ENCODE measurements around the gene FLRT1.

Gene FLRT1

DNA sequence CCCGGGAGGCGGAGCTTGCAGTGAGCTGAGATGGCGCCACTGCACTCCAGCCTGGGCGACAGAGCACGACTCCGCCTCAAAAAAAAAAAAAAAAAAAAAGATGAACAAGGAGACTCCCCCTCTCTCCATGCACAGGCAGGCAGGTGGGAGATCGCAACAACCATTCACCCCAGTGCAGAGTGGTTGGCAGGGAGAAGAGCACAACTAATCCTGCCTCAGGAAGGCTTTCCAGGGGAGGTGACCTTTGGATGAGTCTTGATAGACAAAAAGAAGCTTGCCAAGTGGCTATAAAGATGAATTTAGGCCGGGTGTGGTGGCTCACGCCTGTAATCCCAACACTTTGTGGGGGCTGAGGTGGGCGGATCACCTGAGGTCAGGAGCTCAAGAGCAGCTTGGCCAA lies 30.0 kb downstream of the FLRT1 start:
- no peak for DNase-seq (ENCODE audit: low spot score)

DNA sequence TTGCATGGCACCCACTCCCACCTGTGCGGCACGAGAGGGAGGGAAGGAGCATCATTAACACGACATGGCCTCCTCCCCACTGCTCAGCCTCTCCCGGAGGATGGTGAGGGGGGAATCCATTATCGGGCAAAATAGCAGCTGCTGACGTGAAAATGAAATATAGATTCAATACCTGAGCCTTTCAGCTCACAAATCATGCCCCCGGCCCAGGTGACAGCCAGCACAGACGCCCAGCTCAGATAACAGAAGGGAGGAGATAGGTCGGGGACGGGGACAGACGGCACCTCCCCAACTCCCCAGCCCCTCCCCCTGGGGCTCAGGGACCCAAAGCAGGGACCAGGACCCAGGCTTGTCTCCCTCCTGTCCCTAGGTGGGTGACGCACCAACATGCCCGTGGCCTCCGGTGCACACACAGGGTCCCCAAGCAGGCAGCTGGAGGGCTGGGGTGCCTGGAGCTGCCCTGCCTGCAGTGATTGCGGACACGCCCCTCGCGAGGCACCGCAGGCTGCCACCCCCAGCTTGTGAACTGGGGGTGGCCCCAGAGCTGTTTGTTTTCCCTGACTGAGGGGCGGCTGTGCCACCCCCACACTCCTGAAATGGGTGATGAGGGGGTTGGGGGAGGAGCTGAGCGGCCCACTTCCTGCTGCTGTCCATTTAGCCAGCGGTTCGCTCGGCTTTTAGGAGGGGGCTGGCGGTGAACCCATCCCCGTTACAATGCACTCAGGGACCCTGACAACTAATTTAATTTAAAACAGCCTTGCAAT lies 31.7 kb downstream of the FLRT1 start:
- DNase-seq (ENCODE audit: low spot score) = no peak

DNA sequence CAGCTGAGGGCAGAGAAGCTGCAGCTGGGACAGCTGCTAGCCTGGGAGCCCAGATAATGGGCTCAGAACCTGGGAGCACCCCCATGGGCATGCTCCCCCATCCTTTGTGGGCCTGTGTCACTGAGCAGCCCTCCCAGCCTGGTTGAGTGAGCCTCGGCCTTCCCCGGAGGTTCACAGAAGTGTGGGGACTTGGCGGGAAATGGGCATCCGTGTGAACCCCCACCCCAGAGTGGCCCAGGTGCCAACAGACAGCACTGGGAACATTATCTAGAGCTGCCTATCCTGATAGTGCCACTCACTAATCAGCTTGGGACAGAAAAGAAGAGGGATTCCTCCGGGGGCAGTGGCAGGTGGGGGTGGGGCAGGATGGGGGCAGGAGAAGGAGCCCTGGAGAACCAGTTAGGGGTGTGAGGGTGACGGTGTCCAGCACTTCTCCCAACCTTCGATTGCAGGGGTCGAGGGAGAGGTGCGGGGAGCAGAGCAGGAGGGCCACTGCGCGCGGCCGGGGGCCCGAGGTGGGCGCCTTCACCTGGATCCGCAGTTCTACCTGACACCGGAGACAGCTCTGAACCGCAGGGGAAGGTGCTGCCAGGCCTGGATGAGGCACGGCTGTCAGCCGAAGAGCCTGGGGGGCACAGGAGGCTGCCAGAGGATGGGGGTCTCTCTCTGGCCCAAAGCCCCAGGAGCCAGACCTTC lies 33.1 kb downstream of the FLRT1 start:
- DNase-seq (ENCODE audit: low spot score) = no peak

DNA sequence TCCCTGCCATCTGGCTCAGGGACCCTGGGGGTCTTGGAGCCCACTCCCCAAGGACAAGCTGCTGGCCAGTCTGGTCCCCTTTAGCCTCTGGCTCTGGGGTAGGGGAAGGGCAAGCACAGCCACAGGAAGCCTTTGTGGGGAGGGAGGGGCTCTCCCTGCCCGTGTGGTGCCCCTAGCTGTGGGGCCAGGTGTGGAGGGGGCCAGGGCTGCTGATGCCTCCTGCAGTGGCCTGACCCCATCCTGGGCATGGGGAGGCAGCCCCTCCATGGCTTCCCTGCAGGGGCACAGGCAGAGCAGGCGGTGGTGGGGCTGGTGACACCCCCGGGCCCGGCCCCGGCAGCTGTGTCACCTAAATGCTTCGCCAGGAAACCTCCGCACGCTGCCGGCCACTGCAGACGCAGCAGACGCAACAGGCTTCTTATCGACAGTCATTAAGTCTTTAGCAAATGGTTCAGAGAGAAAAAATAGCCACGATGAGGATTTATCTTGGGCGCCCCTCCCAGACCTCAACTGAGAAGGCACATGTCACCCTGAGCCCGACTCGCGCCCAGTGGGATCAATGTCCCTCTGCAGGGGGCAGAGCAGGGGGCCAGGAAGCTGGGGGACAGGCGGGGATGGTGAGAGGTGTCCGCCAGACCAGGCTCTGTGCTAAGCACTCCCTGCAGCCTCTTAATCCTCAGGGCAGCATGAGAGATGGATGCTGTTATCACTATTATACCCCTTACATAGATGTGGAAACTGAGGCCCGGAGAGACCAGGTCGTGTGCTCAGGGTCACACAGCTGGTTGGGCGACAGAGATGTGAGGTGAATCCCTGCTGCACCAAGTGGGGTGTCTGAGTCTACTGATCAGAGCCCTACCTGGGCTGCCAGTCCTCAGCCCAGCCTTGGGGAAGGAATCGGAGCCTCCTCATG lies 33.9 kb downstream of the FLRT1 start:
- no peak for DNase-seq (ENCODE audit: low spot score)

DNA sequence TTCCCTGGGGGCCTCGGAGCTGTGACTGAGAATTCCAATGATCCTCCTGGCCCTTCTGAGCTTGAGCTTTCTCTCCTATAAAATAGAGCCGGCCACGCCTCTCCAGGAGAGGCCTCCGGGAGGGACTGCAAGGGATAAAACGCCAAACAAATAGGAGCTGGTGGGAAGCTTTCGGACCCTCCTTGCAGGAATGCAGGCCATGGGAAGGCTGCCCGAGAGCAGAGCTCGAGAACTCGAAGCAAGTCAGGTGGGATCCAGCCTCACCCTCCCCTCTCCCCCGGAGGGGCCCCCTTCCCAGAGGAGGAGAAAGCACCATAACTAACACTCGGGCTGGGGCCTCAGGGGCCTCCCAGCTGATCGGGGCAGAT lies 34.6 kb downstream of the FLRT1 start:
- no peak for DNase-seq (ENCODE audit: low spot score)

DNA sequence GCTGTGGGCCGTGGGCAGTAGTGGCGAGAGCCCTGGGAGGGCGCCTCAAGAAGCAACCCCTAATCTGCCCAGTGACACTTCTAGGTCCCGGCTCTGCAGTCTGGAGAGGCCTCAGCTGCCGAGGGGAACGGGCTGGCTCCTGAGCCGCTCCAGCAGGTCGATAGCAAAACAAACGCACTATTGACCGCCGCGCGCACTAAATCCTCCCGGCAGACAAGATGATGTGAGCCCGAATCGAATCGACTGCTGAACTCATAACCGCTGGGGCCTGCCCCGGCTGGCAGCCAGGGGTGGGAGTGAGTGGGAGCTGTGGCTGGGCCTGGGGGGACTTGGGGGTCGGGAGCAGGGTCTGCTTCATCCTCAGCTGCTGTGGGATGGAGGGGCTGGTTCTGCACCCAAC lies 36.1 kb downstream of the FLRT1 start:
- no peak for DNase-seq (ENCODE audit: low spot score)

DNA sequence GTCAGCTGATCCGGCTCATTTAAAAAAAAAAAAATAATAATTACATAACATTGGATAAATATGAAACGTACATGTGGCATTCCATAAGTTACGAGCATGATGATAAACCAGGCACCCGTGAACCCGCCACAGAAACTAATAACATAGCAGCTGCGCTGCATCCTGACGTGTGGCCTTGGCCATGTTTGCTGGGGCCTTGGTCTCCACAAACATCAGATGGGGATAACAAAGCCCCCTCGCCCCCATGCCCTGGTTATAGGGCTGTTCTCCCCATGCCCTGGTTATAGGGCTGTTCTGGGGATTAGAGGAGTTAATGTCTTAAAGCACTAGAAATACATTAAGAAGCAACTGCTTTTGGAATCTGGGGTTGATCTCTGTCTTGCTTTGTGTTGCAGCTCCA lies 36.7 kb downstream of the FLRT1 start:
- DNase-seq (ENCODE audit: low spot score) = no peak

DNA sequence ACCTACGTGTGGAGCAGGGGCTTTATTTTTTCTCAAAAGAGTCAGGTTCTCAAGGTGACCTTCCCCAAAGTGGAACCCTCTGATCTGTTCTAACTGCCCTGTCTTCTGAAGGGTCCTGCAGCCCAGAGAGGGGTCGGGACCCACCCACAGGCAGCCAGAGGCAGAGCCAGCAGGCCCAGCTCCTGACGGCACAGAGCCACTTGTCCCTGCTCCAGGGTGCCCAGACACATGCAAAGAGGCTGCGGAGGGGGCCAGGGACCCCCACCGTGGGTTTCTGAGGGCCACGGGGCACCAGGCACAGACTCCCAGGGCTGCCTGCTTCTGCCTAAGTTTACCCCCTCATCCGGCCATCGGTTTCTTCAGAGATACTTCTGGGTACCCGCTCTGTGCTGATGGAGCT lies 37.1 kb downstream of the FLRT1 start:
- no peak for DNase-seq (ENCODE audit: low spot score)

DNA sequence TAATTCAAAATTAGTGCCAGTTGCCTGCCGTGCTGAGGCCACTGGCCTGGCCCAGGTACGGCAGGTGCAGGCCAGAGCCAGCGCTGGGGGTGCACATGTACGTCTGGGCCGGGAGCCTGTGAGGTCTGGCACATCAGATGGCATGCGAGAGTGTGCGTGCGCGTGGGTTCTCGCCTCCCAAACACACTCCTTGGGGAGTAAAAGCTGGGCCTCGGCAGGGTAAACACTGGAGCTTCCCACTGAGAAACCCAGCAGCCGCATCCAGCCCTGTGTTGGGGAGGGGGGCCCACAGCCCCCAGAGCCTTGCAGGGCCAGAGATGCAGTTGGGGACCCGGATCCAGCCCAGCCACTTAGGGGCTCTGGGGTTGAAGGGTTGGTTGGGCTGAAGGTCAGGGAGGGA lies 37.8 kb downstream of the FLRT1 start:
- DNase-seq (ENCODE audit: low spot score) = no peak

DNA sequence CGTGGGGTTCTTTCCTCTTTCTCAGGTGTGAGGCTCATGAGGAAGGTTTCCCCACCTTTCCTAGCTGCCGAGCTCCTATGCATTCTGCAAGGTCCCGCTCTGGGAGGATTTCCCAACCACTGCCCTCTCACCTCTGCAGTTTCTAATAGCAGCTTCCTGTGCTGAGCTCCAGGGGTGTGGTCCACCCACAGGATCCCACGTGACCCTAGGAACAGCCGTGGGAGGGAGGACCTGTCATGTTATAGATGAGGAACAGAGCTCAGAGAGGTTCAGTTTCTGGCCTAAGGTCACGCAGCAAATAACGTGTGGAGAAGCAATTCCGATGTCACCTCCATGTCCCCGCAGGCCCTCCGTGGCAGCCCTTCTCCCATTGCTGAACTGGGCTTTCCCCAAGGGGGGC lies 38.5 kb downstream of the FLRT1 start:
- no peak for DNase-seq (ENCODE audit: low spot score)

DNA sequence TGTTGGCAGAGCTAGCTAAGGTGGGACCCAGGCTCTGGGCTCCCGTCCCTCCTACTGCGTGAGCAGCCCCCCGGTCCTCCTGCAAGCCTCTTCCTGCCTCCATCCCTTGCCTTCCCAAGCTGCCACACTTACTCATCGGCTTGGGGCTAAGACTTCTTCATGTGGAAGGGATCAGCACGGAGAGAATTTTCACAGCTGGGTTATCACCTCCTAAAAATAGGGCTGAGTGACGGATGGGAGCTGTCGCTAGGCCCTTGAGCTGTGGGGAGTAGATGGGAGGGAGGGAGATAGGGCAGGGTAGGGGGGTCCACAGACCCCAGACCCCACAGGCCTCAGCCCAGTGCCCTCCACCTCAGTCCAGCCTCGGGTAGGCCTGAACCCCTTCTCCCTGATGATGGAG lies 41.0 kb downstream of the FLRT1 start:
- DNase-seq (ENCODE audit: low spot score) = no peak

DNA sequence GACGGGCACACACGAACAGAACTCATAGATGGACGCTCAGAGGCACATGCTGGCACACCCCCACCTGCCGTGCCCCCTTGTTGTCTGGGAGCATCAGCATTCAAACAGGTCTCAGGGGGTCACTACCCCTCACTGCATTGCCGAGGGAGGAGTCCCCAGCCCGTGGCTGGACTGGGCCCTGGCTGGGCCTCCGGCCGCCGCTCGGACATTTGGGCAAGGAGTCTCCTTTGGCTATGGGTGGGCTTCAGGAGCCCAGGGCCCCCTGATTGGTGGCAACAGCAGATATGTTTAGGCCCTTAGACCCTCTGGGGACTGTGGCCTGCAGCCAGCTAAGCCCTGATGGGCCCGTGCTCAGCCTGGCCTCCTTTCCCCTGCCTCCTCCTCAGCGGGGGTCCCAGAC lies 41.9 kb downstream of the FLRT1 start:
- no peak for DNase-seq (ENCODE audit: low spot score)

DNA sequence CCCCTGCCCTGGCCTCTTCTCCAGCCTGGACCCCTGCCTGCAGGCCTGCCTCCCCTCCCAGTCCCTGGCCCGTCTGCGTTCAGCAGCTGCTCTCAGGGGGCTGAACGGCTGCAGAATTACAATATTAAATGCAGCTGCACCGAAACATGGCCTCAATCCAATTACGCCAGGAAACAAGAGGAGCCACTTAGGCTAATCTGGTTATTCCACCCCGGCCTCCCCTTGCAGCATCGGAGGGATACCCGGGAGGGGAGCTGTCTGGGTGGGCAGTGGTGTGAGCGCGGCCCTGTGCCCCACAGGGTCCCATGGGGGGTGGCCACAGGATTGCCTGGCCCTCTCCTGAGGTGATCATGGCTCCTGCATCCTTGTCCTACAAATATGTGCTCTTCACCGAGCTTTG lies 42.6 kb downstream of the FLRT1 start:
- DNase-seq (ENCODE audit: low spot score) = no peak

DNA sequence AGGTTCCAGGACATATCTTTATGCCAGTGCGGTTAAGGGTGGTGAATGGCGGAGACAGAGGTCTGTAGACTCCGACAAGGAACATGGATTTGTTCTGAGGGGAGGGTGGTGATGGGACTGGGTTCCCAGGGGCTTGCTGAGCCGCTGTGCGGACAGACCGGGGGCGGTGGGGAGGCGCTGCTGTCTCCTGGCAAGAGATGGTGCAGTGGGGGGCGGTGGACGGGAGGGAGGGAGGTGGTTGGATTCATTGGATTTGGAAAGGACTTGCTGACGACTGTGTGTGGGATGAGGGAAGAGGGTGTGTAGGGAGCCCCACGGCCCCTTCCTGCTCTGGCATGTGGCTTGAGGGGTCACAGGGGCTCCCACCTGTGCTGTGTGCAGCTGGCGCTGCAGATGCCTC lies 43.2 kb downstream of the FLRT1 start:
- DNase-seq (ENCODE audit: low spot score) = no peak

DNA sequence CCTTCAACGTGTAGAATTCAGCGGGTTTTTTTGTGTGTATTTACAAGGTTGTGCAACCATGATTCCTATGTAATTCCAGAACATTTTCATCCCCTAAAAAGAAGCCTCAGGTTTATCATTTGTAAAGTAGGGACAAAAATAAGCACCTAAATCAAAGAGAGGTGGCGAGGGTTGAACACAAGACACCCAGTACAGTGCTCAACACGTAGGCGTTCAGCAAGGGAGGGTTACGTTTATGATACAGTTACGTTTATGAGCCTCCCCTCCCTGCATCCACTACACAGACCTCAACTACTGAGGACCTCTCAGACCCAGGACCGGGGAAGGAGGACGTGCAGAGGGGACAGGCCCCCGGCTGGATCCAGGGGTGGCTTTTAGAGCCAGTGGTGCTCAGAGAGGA lies 44.7 kb downstream of the FLRT1 start:
- DNase-seq (ENCODE audit: low spot score) = no peak

DNA sequence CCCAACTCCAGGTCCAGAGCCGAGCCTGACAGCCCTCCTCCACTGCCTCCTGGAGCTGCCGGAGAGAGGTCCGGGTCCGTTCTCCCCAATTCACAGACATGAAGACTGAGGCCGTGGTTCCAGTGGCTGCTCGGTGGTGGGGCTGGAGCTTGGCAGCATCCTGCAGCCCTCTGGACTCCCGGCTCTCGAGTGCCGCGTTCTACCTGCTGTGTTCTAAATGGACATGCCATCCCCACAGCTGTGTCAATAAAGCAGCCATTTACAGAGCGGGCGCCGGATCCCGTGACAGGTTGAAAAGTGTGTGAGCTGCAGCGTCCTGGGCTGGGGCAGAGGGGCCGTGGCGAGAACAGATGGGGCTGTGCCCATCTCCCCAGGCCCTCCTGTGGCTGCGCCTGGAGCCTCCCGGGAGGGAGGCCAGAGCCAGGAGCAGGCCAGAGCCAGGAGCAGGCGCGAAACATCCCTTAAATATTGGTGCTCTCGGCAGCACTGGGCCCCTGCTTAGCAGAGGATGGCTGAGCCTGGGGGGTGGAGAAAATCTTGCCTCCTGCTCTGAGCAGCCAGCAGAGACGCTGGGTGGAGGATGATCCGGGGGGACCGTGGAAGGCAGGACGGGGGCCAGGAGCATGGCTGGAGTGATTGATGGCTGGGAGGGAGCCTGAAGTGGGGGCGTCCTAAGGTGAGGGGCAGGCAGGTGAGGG lies 46.2 kb downstream of the FLRT1 start:
- no peak for DNase-seq (ENCODE audit: low spot score)

DNA sequence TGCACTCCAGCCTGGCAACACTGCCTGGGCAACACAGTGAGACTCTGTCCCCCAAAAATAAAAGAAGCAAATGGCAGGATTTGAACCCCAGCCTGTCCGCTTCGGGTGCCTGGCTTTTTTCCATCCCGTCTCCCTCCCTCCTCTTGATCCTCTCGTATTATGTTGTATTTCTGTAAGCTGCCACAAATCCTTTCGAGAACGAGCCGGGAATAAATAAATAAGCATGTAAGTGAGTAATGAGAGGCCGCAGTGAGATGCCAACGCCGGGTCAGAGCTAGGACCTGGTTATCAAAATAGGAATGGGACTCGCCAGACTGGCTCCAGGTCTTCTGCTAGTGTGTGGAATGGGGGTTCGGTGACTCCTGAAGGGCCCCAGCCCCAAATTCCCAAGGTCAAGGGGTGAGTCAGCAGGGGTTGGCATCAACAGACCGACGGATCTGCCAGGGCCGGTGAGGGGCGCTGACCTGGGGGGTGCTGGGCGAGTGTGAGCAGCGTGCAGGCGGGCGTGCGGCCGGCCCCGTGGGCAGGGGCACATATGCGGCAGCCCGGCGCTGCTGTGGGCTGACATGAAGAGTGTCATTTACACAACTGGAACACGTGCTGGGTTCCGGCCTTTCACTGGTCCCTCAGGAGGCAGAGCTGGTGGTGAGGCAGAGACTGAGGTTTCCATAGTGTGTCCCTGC lies 47.8 kb downstream of the FLRT1 start:
- no peak for DNase-seq (ENCODE audit: low spot score)

DNA sequence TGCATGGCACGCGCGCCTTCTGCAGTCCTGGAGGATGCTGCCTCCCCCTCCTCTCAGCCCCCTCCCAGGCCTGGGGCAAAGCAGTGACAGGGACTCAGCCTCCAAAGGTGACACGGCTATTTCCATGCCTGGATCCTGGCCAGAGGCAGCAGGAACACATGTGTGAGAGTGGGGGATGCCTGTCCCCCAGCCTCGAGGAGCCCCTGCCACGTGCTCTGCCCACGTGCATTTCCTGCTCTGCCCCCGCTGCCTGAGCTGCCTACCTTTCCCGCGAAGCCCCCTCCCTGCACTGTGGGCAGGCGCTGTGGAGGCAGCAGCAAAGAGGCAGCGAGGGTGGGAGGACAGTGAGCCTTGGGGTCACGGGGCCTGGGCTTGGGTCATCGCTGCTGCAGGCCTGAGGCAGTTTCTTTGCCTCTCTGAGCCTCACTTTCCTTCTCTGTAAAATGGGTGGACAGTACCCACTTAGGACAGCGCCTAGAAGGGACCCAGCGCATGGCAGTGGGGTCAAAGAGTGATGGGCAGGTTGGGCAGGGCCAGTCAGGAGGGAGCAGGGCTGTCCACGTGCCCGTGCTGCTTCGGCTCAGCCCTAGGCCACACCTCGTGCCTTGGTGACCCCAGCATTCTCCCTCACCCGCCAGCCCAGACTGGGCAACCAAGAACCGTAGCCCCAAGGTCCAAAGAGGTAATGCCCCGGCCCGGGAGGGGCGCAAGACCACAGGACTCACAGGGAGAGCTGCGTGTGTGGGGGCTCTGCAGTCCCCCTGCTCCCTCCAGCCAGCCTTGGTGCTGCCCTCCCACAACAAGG lies 48.6 kb downstream of the FLRT1 start:
- DNase-seq (ENCODE audit: low spot score) = no peak

DNA sequence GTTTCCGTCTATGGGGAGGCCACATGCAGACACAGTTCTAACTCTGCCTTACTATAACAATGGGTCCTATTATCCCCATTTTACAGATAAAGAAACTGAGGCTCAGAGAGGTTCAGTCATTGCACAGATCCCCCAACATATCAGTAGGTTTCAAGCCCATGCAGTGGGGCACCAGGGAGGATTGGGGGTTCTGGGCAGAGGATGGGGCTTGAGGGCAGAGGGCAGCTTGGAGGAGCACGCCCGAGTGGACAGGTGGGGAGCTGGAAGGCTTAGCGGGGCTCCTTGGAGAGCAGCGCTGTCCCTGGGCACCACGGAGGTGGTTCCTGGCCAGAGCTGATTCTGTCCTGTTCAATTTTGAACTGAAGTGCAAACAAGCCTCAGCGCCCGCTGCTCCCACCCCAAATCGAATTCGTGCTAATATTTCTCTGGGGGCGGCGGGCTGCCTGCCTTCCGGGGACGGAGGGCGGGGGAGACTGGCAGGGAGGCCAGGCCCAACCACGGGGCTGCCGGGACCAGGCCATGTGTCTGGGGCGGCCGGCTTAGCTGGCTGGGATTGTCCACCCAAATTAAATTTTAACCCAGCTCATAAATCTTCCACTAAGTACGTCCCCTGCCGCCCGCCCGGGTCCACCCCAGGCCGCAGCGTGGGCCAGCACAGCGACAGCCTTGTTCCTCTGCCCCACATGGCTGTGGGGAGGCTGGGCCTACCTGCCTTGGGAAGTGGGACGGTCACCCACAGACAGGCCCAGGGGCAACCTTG lies 49.4 kb downstream of the FLRT1 start:
- DNase-seq (ENCODE audit: low spot score) = no peak
